SK-N-SH treated with all-trans-retinoic acid at 6 μM for 48 hours (cell line): ENCODE results near the gene SYNDIG1.

Experiments
- ATAC-seq: fragments of 200-7000 bp; cut with Tn5 transposase; 3 replicates; pipeline ENCODE4 v1.9.1; 2020; ENCODE audit warnings: mild to moderate bottlenecking, moderate library complexity
- ARNTL ChIP-seq: fragments of 450-650 bp; formaldehyde crosslinking; IDR thresholded peaks from 2 replicates; pipeline ENCODE4 v1.5.0; 2020; ENCODE audit warnings: low read depth, mild to moderate bottlenecking, moderate library complexity, borderline replicate concordance
- BACH2 ChIP-seq: fragments of 250-450 bp; sonication (Bioruptor Pico); IDR thresholded peaks from 2 replicates; pipeline ENCODE4 v1.9.0; 2021; ENCODE audit warnings: mild to moderate bottlenecking, borderline replicate concordance
- CSDC2 ChIP-seq: fragments of 250-450 bp; sonication (Bioruptor Pico); IDR thresholded peaks from 2 replicates; pipeline ENCODE4 v1.5.0; 2020; ENCODE audit warnings: mild to moderate bottlenecking, moderate library complexity
- CSRNP3 ChIP-seq: fragments of 250-450 bp; sonication (Bioruptor Pico); IDR thresholded peaks from 2 replicates; pipeline ENCODE4 v1.5.1; 2021; ENCODE audit warnings: mild to moderate bottlenecking, moderate library complexity
- ESRRG ChIP-seq: fragments of 250-450 bp; sonication (Bioruptor Pico); IDR thresholded peaks from 2 replicates; pipeline ENCODE4 v1.6.1; 2021; ENCODE audit warnings: mild to moderate bottlenecking
- GLIS3 ChIP-seq: fragments of 250-450 bp; sonication (Bioruptor Pico); IDR thresholded peaks from 2 replicates; pipeline ENCODE4 v1.5.0; 2020; ENCODE audit warnings: mild to moderate bottlenecking, moderate library complexity
- ISL1 ChIP-seq: fragments of 250-450 bp; sonication (Bioruptor Pico); IDR thresholded peaks from 2 replicates; pipeline ENCODE4 v2.1.2; 2022; ENCODE audit warnings: mild to moderate bottlenecking, moderate library complexity
- OSR1 ChIP-seq: fragments of 250-450 bp; sonication (Bioruptor Pico); IDR thresholded peaks from 2 replicates; pipeline ENCODE4 v1.8.0; 2022; ENCODE audit warnings: moderate library complexity, mild to moderate bottlenecking, inconsistent platforms
- PPARA ChIP-seq: fragments of 250-450 bp; sonication (Bioruptor Pico); IDR thresholded peaks from 2 replicates; pipeline ENCODE4 v1.5.0; 2020; ENCODE audit warnings: mild to moderate bottlenecking, borderline replicate concordance
- RARB ChIP-seq: fragments of 250-450 bp; sonication (Bioruptor Pico); IDR thresholded peaks from 2 replicates; pipeline ENCODE4 v1.8.0; 2021; ENCODE audit warnings: mild to moderate bottlenecking, moderate library complexity
- SNAI2 ChIP-seq: fragments of 250-450 bp; sonication (Bioruptor Pico); IDR thresholded peaks from 2 replicates; pipeline ENCODE4 v1.5.0; 2020; ENCODE audit warnings: mild to moderate bottlenecking, moderate library complexity
- TCF4 ChIP-seq: fragments of 250-450 bp; sonication (Bioruptor Pico); IDR thresholded peaks from 2 replicates; pipeline ENCODE4 v1.8.0; 2021; ENCODE audit warnings: mild to moderate bottlenecking, moderate library complexity, borderline replicate concordance
- TOX ChIP-seq: fragments of 250-450 bp; sonication (Bioruptor Pico); IDR thresholded peaks from 2 replicates; pipeline ENCODE4 v1.8.0; 2021; ENCODE audit warnings: mild to moderate bottlenecking, moderate library complexity, borderline replicate concordance
- ZC3H10 ChIP-seq: fragments of 250-450 bp; sonication (Bioruptor Pico); IDR thresholded peaks from 2 replicates; pipeline ENCODE4 v1.5.1; 2021; ENCODE audit warnings: mild to moderate bottlenecking, moderate library complexity
- ZFP3 ChIP-seq: fragments of 250-450 bp; sonication (Bioruptor Pico); IDR thresholded peaks from 2 replicates; pipeline ENCODE4 v1.5.0; 2020; ENCODE audit warnings: mild to moderate bottlenecking, moderate library complexity
- ZFP30 ChIP-seq: fragments of 450-650 bp; formaldehyde crosslinking; IDR thresholded peaks from 2 replicates; pipeline ENCODE4 v1.5.0; 2022; ENCODE audit warnings: mild to moderate bottlenecking, moderate library complexity
- ZNF565 ChIP-seq: fragments of 450-650 bp; formaldehyde crosslinking; conservative IDR thresholded peaks from 2 replicates; pipeline ENCODE4 v1.5.0; 2020; ENCODE audit warnings: low read depth, mild to moderate bottlenecking, moderate library complexity
- ZNF70 ChIP-seq: fragments of 450-650 bp; formaldehyde crosslinking; IDR thresholded peaks from 2 replicates; pipeline ENCODE4 v1.5.0; 2020; ENCODE audit warnings: mild to moderate bottlenecking, moderate library complexity
- ZNF8 ChIP-seq: fragments of 450-650 bp; formaldehyde crosslinking; IDR thresholded peaks from 2 replicates; pipeline ENCODE4 v1.5.0; 2020; ENCODE audit warnings: mild to moderate bottlenecking, moderate library complexity
- TF ChIP-seq, protein P1 (sequence below): fragments of 250-450 bp; sonication (Bioruptor Pico); IDR thresholded peaks from 2 replicates; pipeline ENCODE4 v1.5.1; 2020; ENCODE audit warnings: low read depth, mild to moderate bottlenecking, moderate library complexity
- TF ChIP-seq, protein P2 (sequence below): fragments of 250-450 bp; sonication (Bioruptor Pico); IDR thresholded peaks from 2 replicates; pipeline ENCODE4 v1.8.0; 2021; ENCODE audit warnings: low read depth, mild to moderate bottlenecking, moderate library complexity, borderline replicate concordance
- TF ChIP-seq, protein P3 (sequence below): fragments of 250-450 bp; sonication (Bioruptor Pico); IDR thresholded peaks from 2 replicates; pipeline ENCODE4 v1.8.0; 2020; ENCODE audit warnings: mild to moderate bottlenecking, moderate library complexity, borderline replicate concordance

The SYNDIG1 gene

DNA sequence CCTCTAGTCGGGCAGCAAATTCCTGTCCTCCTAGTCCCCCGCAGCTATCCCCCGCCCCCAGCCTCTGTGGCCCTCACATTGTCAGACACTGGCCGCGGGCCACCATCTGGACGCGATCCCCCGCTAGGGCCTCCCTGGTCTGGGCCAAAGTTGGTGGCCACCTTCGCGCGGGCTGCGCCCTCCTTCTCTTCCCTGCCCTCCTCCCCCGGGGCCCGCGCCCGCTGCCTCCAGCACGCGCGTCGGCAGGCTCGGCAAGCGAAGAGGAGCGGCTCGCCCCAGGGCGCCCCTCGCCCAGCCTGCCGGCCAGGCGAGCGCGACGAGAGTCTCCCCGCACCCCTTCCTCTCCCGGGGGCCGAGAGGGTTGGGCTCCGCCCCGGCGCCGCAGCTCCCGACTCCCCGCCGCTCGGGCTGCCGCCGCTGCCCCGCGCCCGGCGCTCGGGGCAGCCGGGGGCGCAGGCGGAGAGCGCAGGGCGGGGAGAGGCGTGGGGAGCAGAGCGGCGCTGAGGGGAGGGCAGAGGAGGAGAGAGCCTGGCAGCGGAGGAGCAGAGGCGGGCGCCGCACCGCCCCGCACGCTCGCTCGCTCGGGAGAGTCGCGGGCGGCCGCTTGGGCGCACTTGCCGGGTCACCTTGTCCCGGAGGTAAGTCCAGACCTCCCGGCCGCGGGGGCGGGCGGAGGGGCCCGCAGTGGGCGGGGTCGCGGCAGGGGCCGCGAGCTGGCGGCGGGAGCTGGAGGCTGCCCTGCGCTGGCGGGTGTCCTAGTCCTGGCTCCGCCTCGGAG, at the start of gene SYNDIG1:
SYNDIG1 (plus strand) TSS at position 514 of the 778 bp plus-strand sequence. CDS start 73,469 bp downstream, outside the sequence.
- TF ChIP-seq GLIS3 (CRISPR knock-in tag): no peak
- no peak for TF ChIP-seq TOX (CRISPR knock-in tag)
- no peak for TF ChIP-seq RARB (CRISPR knock-in tag)
- TF ChIP-seq ZNF565 (CRISPR knock-in tag): no peak
- TF ChIP-seq BACH2: no peak
- no peak for TF ChIP-seq ISL1 (CRISPR knock-in tag)
- TF ChIP-seq, protein P1, sequence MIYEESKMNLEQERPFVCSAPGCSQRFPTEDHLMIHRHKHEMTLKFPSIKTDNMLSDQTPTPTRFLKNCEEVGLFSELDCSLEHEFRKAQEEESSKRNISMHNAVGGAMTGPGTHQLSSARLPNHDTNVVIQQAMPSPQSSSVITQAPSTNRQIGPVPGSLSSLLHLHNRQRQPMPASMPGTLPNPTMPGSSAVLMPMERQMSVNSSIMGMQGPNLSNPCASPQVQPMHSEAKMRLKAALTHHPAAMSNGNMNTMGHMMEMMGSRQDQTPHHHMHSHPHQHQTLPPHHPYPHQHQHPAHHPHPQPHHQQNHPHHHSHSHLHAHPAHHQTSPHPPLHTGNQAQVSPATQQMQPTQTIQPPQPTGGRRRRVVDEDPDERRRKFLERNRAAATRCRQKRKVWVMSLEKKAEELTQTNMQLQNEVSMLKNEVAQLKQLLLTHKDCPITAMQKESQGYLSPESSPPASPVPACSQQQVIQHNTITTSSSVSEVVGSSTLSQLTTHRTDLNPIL: no peak
- TF ChIP-seq PPARA: no peak
- TF ChIP-seq OSR1: no peak
- no peak for TF ChIP-seq ZFP3 (CRISPR knock-in tag)
- TF ChIP-seq ESRRG: no peak
- TF ChIP-seq CSRNP3: no peak
- no peak for TF ChIP-seq TCF4 (CRISPR knock-in tag)
- TF ChIP-seq CSDC2 (CRISPR knock-in tag): no peak
- TF ChIP-seq ARNTL (CRISPR knock-in tag): no peak
- no peak for TF ChIP-seq ZC3H10
- no peak for ATAC-seq

DNA sequence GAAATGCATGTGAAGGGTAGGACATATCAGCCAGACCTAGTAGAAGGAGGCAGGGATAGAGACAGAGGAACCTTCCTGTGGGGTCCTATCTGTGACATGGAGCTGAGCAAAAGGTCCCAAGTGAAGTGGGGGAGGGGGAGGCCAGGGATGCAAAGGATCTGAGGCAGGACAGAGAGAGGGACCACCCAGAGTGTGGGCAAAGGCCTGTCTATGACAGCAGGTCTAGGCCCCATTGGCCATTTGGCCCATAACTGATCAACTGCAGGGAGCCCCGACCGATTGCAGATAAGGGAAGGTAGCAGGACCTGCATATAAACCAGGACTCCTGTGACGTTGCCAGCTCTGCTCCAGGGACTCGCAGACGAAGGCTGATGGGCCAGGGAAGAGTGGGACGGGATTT, 49.6 kb upstream of the SYNDIG1 start:
- no peak for ATAC-seq
- TF ChIP-seq, protein P2, sequence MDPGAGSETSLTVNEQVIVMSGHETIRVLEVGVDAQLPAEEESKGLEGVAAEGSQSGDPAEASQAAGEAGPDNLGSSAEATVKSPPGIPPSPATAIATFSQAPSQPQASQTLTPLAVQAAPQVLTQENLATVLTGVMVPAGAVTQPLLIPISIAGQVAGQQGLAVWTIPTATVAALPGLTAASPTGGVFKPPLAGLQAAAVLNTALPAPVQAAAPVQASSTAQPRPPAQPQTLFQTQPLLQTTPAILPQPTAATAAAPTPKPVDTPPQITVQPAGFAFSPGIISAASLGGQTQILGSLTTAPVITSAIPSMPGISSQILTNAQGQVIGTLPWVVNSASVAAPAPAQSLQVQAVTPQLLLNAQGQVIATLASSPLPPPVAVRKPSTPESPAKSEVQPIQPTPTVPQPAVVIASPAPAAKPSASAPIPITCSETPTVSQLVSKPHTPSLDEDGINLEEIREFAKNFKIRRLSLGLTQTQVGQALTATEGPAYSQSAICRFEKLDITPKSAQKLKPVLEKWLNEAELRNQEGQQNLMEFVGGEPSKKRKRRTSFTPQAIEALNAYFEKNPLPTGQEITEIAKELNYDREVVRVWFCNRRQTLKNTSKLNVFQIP (CRISPR knock-in tag): no peak
- TF ChIP-seq TCF4 (CRISPR knock-in tag) (no peak), ESRRG (no peak), PPARA (no peak), SNAI2 (CRISPR knock-in tag) (no peak), RARB (CRISPR knock-in tag) (no peak), ARNTL (CRISPR knock-in tag) (no peak), GLIS3 (CRISPR knock-in tag) (no peak), TOX (CRISPR knock-in tag) (no peak), CSRNP3 (no peak), BACH2 (no peak), ZFP3 (CRISPR knock-in tag) (no peak), ZNF8 (CRISPR knock-in tag) (no peak), ZNF70 (CRISPR knock-in tag) (no peak), ZFP30 (CRISPR knock-in tag) (no peak)
- TF ChIP-seq, protein P1: no peak
- TF ChIP-seq, protein P3, sequence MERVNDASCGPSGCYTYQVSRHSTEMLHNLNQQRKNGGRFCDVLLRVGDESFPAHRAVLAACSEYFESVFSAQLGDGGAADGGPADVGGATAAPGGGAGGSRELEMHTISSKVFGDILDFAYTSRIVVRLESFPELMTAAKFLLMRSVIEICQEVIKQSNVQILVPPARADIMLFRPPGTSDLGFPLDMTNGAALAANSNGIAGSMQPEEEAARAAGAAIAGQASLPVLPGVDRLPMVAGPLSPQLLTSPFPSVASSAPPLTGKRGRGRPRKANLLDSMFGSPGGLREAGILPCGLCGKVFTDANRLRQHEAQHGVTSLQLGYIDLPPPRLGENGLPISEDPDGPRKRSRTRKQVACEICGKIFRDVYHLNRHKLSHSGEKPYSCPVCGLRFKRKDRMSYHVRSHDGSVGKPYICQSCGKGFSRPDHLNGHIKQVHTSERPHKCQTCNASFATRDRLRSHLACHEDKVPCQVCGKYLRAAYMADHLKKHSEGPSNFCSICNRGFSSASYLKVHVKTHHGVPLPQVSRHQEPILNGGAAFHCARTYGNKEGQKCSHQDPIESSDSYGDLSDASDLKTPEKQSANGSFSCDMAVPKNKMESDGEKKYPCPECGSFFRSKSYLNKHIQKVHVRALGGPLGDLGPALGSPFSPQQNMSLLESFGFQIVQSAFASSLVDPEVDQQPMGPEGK (CRISPR knock-in tag): no peak
